HFFc6 (cell line): ENCODE data around the gene LSM11. TPM values are rescaled to one million over a fixed set of nuclear protein-coding genes. Genes with fewer than 3 reads are reported as not detected.

Experiments used
- DNase-seq: peaks from one replicate; pipeline ENCODE4 v3.0.0-alpha.2; 2018
- H3K27ac Mint-ChIP-seq: 2 replicates; pipeline ENCODE4 v1.8.0; 2020; ENCODE audit warnings: mild to moderate bottlenecking, mixed read lengths
- H3K27me3 Mint-ChIP-seq: 2 replicates; pipeline ENCODE4 v1.8.0; 2021; ENCODE audit warnings: mild to moderate bottlenecking, moderate library complexity, mixed read lengths; ENCODE audit not compliant: insufficient read depth
- H3K36me3 Mint-ChIP-seq: 2 replicates; pipeline ENCODE4 v1.8.0; 2021; ENCODE audit warnings: low read depth, mixed read lengths
- H3K4me1 Mint-ChIP-seq: 2 replicates; pipeline ENCODE4 v1.8.0; 2020; ENCODE audit warnings: low read depth, mixed read lengths
- H3K4me3 Mint-ChIP-seq: 2 replicates; pipeline ENCODE4 v1.8.0; 2020; ENCODE audit warnings: mild to moderate bottlenecking, moderate library complexity, mixed read lengths
- H3K9me3 Mint-ChIP-seq: 2 replicates; pipeline ENCODE4 v1.8.0; 2020; ENCODE audit warnings: mild to moderate bottlenecking, mixed read lengths
- CTCF ChIP-seq: fragments of 200-600 bp; sonication (generic); IDR thresholded peaks from 2 replicates; pipeline ENCODE4 v1.5.0; 2021; ENCODE audit warnings: antibody characterized with exemption, mild to moderate bottlenecking
- total RNA-seq, 6 experiments: library from RNA; stranded (reverse); fragmentation: NEBNext Ultra II Directional; extraction: Animal tissue kit (Norgen Biotek cat#: 25700); gene quantifications; 2 replicates in 1 of 6; 3 replicates in 5 of 6; pipeline ENCODE4 v1.2.3, GENCODE V29; 2021

Gene LSM11
- total RNA-seq, 6 experiments from 2014 or later = 2.0 to 2.9 (median 2.2) TPM

GRCh38 chr5:157808043-157808442 lies 64.5 kb downstream of the LSM11 start:
- Mint-ChIP-seq H3K36me3 (peaks cover 32% of the 10 kb centered on the region), H3K9me3 (no peaks in the 10 kb centered on the region), H3K4me1 (peaks cover 8% of the 10 kb centered on the region; the same call in 1 of the 2 replicates), H3K4me3 (no peak overlapping the region), H3K27ac (no peak overlapping the region), H3K27me3 (no peaks in the 10 kb centered on the region)
- no peak for TF ChIP-seq CTCF
- DNase-seq = no peak

Other genes with a start within 250 kb of the LSM11 start
- gene ADAM19, start 167.9 kb upstream of the LSM11 start, total RNA-seq = 100 to 1,000 TPM in 2 of 6 experiments, 10 to 100 TPM in 4; 75.4 to 152 (median 83.2) TPM
- gene SOX30, start 91.3 kb upstream of the LSM11 start, total RNA-seq = under 1 TPM in 4 of 6 experiments, not detected in 2; 0.09 to 0.19 (median 0.12) TPM
- gene C5orf52, start 72.2 kb upstream of the LSM11 start, total RNA-seq = not detected
- 10 to 100 TPM; 13.2 to 16.1 (median 13.5) TPM for gene THG1L, start 12.3 kb upstream of the LSM11 start, total RNA-seq
- gene CLINT1, start 115.4 kb downstream of the LSM11 start, total RNA-seq = 10 to 100 TPM; 80.7 to 90.3 (median 85.5) TPM